ENCODE measurements around the gene FOXP1.

- TF ChIP-seq CTCF (IDR thresholded peaks at IDR 0.05), result no peak
- no peak for TF ChIP-seq EZH2 (IDR thresholded peaks at IDR 0.05; ENCODE audit: borderline replicate concordance, insufficient read depth, low read depth, low read length, poor library complexity, severe bottlenecking)
Measured at GRCh38 chr3:71195492-71195891, 388.0 kb downstream of the FOXP1 start.

All from B cell (primary cell).